Calu3 (cell line): ENCODE measurements around the gene WDTC1. TPM values are rescaled to one million over a fixed set of nuclear protein-coding genes. Genes with fewer than 3 reads are reported as not detected.

ENCODE experiments used
- BruUV-seq: library from RNA; stranded (reverse); fragments of 400-500 nt; replicated peaks from 2 replicates; lab custom pipeline; 2021; lab: Mats Ljungman, UMichigan
- CTCF ChIA-PET: fragments of 300-600 bp; sonication (Branson Sonifier 250); formaldehyde crosslinking; loops from one replicate; lab custom pipeline; 2022; ENCODE audit warnings: antibody characterized with exemption; lab: Charles Lee
- DNase-seq: peaks from one replicate; pipeline ENCODE4 v3.0.0; 2022
- H3K27ac Mint-ChIP-seq: one replicate; pipeline ENCODE4 v1.8.0; 2022; ENCODE audit warnings: mixed read lengths; ENCODE audit not compliant: unreplicated experiment
- H3K27me3 Mint-ChIP-seq: one replicate; pipeline ENCODE4 v1.8.0; 2022; ENCODE audit warnings: mixed read lengths; ENCODE audit not compliant: unreplicated experiment
- H3K36me3 Mint-ChIP-seq: one replicate; pipeline ENCODE4 v1.8.0; 2022; ENCODE audit warnings: mild to moderate bottlenecking, moderate library complexity, mixed read lengths; ENCODE audit not compliant: insufficient read depth, unreplicated experiment
- H3K4me1 Mint-ChIP-seq: one replicate; pipeline ENCODE4 v1.8.0; 2022; ENCODE audit warnings: mild to moderate bottlenecking, low read depth, mixed read lengths; ENCODE audit not compliant: unreplicated experiment
- H3K4me3 Mint-ChIP-seq: one replicate; pipeline ENCODE4 v1.8.0; 2022; ENCODE audit warnings: mild to moderate bottlenecking, low read depth, moderate library complexity, mixed read lengths; ENCODE audit not compliant: unreplicated experiment
- H3K9me3 Mint-ChIP-seq: one replicate; pipeline ENCODE4 v1.8.0; 2022; ENCODE audit warnings: low read depth, mixed read lengths; ENCODE audit not compliant: unreplicated experiment
- intact Hi-C: fragments of 100-400 bp; cut with micrococcal nuclease; formaldehyde crosslinking; loops from one replicate; pipeline ENCODE4 v1.10.0; 2022; ENCODE audit not compliant: unreplicated experiment
- total RNA-seq: library from RNA; stranded (reverse); gene quantifications from 2 replicates; pipeline ENCODE4 v1.2.3, GENCODE V29; 2022
- TF ChIP-seq, protein P1 (sequence below): fragments of 200-600 bp; IDR thresholded peaks from one replicate; pipeline ENCODE4 v1.8.0; 2022; ENCODE audit warnings: antibody characterized with exemption; ENCODE audit not compliant: unreplicated experiment

The WDTC1 gene
- total RNA-seq, 1 experiment from 2014 or later: 10.8 TPM

- no peaks in the 10 kb centered on the region for H3K27me3 Mint-ChIP-seq
- H3K4me1 Mint-ChIP-seq: no peaks in the 10 kb centered on the region
- no peak overlapping the region for H3K27ac Mint-ChIP-seq
- no peak for DNase-seq
- CTCF ChIA-PET: interaction anchor here (0.7 to 0.9 kb wide), 2 partner anchors 87 to 131 kb away, joined by 3 to 4 read pairs; no protein-coding TSS in a partner anchor
- TF ChIP-seq, protein P1, sequence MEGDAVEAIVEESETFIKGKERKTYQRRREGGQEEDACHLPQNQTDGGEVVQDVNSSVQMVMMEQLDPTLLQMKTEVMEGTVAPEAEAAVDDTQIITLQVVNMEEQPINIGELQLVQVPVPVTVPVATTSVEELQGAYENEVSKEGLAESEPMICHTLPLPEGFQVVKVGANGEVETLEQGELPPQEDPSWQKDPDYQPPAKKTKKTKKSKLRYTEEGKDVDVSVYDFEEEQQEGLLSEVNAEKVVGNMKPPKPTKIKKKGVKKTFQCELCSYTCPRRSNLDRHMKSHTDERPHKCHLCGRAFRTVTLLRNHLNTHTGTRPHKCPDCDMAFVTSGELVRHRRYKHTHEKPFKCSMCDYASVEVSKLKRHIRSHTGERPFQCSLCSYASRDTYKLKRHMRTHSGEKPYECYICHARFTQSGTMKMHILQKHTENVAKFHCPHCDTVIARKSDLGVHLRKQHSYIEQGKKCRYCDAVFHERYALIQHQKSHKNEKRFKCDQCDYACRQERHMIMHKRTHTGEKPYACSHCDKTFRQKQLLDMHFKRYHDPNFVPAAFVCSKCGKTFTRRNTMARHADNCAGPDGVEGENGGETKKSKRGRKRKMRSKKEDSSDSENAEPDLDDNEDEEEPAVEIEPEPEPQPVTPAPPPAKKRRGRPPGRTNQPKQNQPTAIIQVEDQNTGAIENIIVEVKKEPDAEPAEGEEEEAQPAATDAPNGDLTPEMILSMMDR: no peak
- intact Hi-C loops: no loop called here
- H3K36me3 Mint-ChIP-seq: no peaks in the 10 kb centered on the region
- no TSS peak for BruUV-seq
- H3K4me3 Mint-ChIP-seq: no peak overlapping the region
- no peaks in the 10 kb centered on the region for H3K9me3 Mint-ChIP-seq
Observed at GRCh38 chr1:27307874-27308598, 73.6 kb downstream of the WDTC1 start.

DNA sequence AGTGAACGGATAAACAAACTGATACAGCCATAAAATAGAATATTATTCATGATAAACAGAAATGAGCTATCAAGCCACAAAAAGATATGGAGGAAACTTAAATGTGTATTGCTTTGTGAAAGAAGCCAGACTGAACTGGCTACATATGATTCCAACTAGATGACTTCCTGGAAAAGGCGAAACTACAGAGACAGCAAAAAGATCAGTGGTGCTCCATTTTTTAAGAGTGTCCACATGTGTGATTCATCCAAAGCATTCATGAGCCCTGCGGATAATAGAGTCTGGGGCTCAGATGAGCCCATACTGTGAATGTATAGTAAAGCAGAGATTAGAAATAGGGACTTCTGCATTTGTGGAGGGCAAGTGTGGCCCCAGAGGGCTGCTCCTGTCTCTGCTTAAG is 79.7 kb downstream of the WDTC1 start:
- BruUV-seq: no TSS peak
- H3K4me1 Mint-ChIP-seq: no peaks in the 10 kb centered on the region
- DNase-seq: no peak
- CTCF ChIA-PET: interaction anchor here (0.7 kb wide), 1 partner anchor 105 kb away, joined by 4 read pairs; no protein-coding TSS in a partner anchor
- peaks cover 8% of the 10 kb centered on the region for H3K27me3 Mint-ChIP-seq
- H3K9me3 Mint-ChIP-seq: no peaks in the 10 kb centered on the region
- H3K27ac Mint-ChIP-seq: no peak overlapping the region
- H3K36me3 Mint-ChIP-seq: no peaks in the 10 kb centered on the region
- intact Hi-C loops: no loop called here
- TF ChIP-seq, protein P1: no peak
- H3K4me3 Mint-ChIP-seq: no peak overlapping the region

DNA sequence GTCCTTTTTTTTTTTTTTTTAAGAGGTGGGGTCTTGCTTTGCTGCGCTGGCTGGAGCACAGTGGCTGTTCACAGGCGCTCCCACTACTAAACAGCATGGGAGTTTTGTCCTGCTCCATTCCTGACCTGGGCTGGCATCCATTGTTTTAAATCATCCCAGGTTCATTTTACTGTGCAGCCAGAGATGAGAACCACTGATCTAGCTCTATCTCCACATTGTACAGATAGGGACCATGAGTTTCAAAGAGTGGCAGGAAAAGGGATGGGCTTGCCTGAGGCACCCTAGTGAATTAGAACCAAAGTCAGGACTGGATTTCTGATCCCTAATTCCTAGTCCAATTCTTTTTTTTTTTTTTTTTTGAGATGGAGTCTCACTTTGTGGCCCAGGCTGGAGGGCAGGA is 80.3 kb downstream of the WDTC1 start:
- TF ChIP-seq, protein P1: no peak
- Mint-ChIP-seq H3K4me3 (no peak overlapping the region), H3K4me1 (no peaks in the 10 kb centered on the region), H3K9me3 (no peaks in the 10 kb centered on the region), H3K27me3 (peaks cover 8% of the 10 kb centered on the region), H3K36me3 (no peaks in the 10 kb centered on the region), H3K27ac (no peak overlapping the region)
- no peak for DNase-seq
- intact Hi-C loops: no loop called here
- BruUV-seq: no TSS peak
- CTCF ChIA-PET: interaction anchor here (0.7 kb wide), 1 partner anchor 104 kb away, joined by 4 read pairs; no protein-coding TSS in a partner anchor

GRCh38 chr1:27316860-27317259 is 82.4 kb downstream of the WDTC1 start:
- DNase-seq: no peak

More at GRCh38 chr1:27316860-27317259, 82.4 kb downstream of the WDTC1 start:
- Mint-ChIP-seq H3K36me3 (peaks cover 3% of the 10 kb centered on the region), H3K27ac (no peak overlapping the region), H3K27me3 (peaks cover 8% of the 10 kb centered on the region), H3K9me3 (no peaks in the 10 kb centered on the region), H3K4me1 (no peaks in the 10 kb centered on the region), H3K4me3 (no peak overlapping the region)
- intact Hi-C loops: no loop called here
- CTCF ChIA-PET: interaction anchor here (0.7 kb wide), 1 partner anchor 11 kb away, joined by 5 read pairs; no protein-coding TSS in a partner anchor
- TF ChIP-seq, protein P1: no peak
- no TSS peak for BruUV-seq
